Muscle of arm (tissue), 14 donors: ENCODE measurements around the gene MEF2C. TPM values are rescaled to one million over a fixed set of nuclear protein-coding genes. Genes with fewer than 3 reads are reported as not detected.
"Not testable (repeated sequence)": the region's sequence is repeated elsewhere in the genome, so short reads cannot be mapped to it uniquely, and the experiment has no call there.

Experiments
- DNase-seq: peaks from one replicate; pipeline ENCODE4 v3.0.0-alpha.2; 2013
- long read RNA-seq, 11 donors: transcript quantifications; one replicate each; lab custom pipeline, GENCODE V29; 2026
- polyA plus RNA-seq, 12 donors: library from polyadenylated mRNA; unstranded; fragments of 120-200 nt; gene quantifications; one replicate each; pipeline ENCODE4 v1.2.1, GENCODE V29; 2013; ENCODE audit not compliant: insufficient read length in 12 of 12

MEF2C gene
- polyA plus RNA-seq = 1,000 to 10,000 TPM in 1 of 12 donors, 100 to 1,000 TPM in 11; 422 to 1,086 (median 786) TPM
- long read RNA-seq, donor 1, partial matches to known transcripts = 0 of 3 reads
- long read RNA-seq, donor 1, other reads (novel, unspliced or antisense) = 0 of 3 reads
- long read RNA-seq, donor 2, full-length matches to known transcripts = 68 of 623 reads
- long read RNA-seq, donor 2, partial matches to known transcripts = 446 of 623 reads
- long read RNA-seq, donor 2, other reads (novel, unspliced or antisense) = 109 of 623 reads
- long read RNA-seq, donor 3, full-length matches to known transcripts = 26 of 137 reads
- long read RNA-seq, donor 3, partial matches to known transcripts = 90 of 137 reads
- long read RNA-seq, donor 3, other reads (novel, unspliced or antisense) = 21 of 137 reads
- long read RNA-seq, donor 4, full-length matches to known transcripts = 17 of 77 reads
- long read RNA-seq, donor 4, partial matches to known transcripts = 46 of 77 reads
- long read RNA-seq, donor 4, other reads (novel, unspliced or antisense) = 14 of 77 reads
- long read RNA-seq, donor 5, full-length matches to known transcripts = 69 of 427 reads
- long read RNA-seq, donor 5, partial matches to known transcripts = 254 of 427 reads
- long read RNA-seq, donor 5, other reads (novel, unspliced or antisense) = 104 of 427 reads
- long read RNA-seq, donor 6, full-length matches to known transcripts = 22 of 87 reads
- long read RNA-seq, donor 6, partial matches to known transcripts = 52 of 87 reads
- long read RNA-seq, donor 6, other reads (novel, unspliced or antisense) = 13 of 87 reads
- long read RNA-seq, donor 7, full-length matches to known transcripts = 18 of 170 reads
- long read RNA-seq, donor 7, partial matches to known transcripts = 120 of 170 reads
- long read RNA-seq, donor 7, other reads (novel, unspliced or antisense) = 32 of 170 reads
- long read RNA-seq, donor 8, full-length matches to known transcripts = 64 of 418 reads
- long read RNA-seq, donor 8, partial matches to known transcripts = 285 of 418 reads
- long read RNA-seq, donor 8, other reads (novel, unspliced or antisense) = 69 of 418 reads
- long read RNA-seq, donor 9, full-length matches to known transcripts = 15 of 119 reads
- long read RNA-seq, donor 9, partial matches to known transcripts = 83 of 119 reads
- long read RNA-seq, donor 9, other reads (novel, unspliced or antisense) = 21 of 119 reads
- long read RNA-seq, donor 10, full-length matches to known transcripts = 39 of 301 reads
- long read RNA-seq, donor 10, partial matches to known transcripts = 189 of 301 reads
- long read RNA-seq, donor 10, other reads (novel, unspliced or antisense) = 73 of 301 reads
- long read RNA-seq, donor 11, full-length matches to known transcripts = 52 of 375 reads
- long read RNA-seq, donor 11, partial matches to known transcripts = 279 of 375 reads
- long read RNA-seq, donor 11, other reads (novel, unspliced or antisense) = 44 of 375 reads

DNA sequence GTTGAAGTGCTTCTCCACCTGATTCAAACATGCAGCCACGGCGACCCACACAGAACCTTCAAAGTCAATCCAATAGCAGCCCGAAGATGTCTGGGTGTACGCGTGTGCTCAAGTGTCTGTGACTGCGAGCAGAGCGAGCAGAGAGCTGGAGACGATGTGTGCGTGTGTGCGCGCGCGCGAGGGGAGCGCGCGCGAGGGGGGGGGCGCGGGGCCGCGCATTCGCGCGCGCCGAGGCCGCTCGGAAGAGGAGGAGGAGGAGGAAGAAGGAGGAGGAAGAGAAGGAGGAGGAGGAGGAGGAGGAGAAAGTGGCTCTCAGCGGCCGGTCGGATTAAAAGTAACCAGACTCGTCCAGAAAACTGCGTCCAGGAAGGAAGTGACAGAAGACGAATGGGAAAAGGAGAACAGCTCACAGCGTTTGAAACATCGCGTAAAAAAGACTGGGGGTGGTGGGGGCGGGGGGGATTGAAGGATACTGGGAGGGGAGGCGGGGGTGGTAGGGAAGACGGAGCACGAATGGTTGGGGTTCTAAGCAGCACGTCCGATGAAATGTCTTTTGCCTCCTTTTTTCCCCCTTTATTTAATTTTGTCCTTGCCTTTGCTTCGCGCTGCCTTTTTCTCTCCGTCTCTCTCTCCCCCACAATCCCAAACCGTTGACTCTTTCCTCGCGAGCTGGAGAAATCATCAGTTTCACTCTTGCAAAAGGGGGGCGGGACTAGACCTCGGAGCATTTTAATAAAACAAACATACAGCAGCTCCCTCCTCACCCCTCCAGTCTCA lies at the start of gene MEF2C:
Gene MEF2C (minus strand): TSS at position 126 of the 777 bp plus-strand sequence. CDS start 59,396 bp downstream, outside the sequence.
- DNase-seq = peak; percentile 94

GRCh38 chr5:88932541-88932940 lies 49.6 kb upstream of the MEF2C start:
- no peak for DNase-seq

GRCh38 chr5:88930335-88930734 lies 47.4 kb upstream of the MEF2C start:
- no peak for DNase-seq

GRCh38 chr5:88929385-88929784 lies 46.4 kb upstream of the MEF2C start:
- no peak for DNase-seq

- no peak for DNase-seq
These were observed 43.8 kb upstream of the MEF2C start for GRCh38 chr5:88926774-88927173.

DNA sequence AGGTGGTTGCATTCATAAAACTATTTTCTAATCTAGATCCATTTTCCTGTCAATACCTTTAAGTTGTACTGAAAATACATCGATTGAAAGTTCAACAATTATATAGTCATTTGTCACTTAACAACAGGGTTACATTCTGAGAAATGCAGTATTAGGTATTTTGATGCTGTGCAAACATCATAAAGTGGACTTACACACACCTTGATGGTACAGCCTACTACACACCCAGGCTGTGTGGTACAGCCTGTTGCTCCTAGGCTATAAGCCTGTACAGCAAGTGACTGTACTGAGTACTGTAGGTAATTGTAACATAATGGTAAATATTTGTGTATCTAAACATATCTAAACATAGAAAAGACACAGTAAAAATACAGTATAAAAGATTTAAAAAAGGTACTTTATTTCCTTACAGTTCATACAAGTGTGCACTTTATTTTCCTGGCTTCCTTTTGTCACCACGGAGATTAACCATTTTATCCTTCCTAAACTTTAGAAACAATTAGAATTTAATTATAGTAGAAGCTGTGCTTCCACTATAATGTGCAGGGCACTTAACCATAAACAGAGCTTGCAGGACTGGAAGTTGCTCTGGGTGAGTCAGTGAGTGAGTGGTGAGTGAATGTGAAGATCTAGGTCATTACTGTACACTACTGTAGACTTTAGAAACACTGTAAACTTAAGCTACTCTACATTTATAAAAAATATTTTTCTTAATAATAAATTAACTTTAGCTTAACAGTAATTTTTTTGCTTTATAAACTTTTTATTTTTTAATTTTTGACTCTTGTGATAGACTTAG lies 42.9 kb upstream of the MEF2C start:
- DNase-seq = no peak

GRCh38 chr5:88924330-88924657 lies 41.3 kb upstream of the MEF2C start:
- DNase-seq = no peak

- no peak for DNase-seq
These were observed 40.8 kb upstream of the MEF2C start for GRCh38 chr5:88923623-88924329.

DNA sequence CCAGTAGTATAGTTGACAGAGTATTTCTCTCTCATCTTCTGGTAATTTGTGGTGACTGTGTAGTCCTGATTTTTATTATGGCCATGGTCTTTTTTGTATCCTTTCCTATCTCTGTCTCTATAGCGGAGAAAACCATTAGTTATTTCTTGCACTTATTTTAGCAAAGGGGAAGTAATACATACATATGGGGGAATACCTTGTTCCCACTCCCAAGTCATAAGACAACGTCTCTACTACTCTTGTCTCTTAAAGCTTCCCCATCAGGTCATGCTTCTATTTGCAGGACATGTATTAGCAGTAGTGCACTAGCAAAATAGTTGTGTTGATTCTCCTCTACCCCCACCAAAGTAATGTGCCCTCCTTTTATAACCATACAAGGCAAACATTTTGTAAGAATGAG lies 29.8 kb upstream of the MEF2C start:
- DNase-seq = not testable (repeated sequence)

- not testable (repeated sequence) for DNase-seq
These were observed 28.1 kb upstream of the MEF2C start for GRCh38 chr5:88911059-88911572.

DNA sequence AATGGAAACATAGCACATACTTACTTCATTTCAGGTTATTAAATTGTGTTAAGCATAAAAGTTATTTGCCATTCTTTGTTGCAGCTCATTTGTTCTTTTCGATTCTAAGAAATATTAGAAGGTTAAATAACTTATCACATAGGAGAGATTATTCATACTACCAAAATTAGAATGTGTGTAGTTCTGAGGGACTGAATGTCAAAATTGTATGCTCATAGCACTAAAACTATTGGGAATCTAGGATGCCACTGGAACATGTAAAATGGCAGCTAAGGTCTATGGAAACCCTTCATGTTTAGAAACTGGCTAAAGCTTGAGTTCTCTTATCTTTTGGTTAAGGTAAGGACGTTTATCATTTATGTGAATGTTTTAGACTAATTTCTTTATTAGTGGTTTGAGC lies 21.5 kb upstream of the MEF2C start:
- DNase-seq = not testable (repeated sequence)

DNA sequence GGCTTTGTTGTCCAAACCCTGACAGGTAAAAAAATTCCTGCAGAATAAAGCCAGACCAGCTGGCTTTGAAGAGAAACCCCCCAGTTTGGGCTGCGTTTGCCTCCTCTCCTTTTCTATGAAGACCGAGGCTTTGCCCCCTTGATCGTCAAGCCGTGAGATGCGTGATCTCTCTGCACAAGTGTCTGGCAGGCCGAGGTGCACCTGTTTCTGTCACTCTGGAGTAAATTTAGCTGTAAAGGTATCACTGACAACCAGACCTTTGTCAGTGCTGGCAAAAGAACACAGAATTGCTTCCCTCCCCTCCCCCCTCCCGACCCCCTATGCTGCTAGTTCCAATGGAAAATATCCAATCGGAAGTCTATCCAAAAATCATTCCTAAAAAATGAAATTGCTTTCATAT lies 21.0 kb upstream of the MEF2C start:
- DNase-seq = not testable (repeated sequence)

GRCh38 chr5:88901077-88901476 lies 18.1 kb upstream of the MEF2C start:
- not testable (repeated sequence) for DNase-seq

DNA sequence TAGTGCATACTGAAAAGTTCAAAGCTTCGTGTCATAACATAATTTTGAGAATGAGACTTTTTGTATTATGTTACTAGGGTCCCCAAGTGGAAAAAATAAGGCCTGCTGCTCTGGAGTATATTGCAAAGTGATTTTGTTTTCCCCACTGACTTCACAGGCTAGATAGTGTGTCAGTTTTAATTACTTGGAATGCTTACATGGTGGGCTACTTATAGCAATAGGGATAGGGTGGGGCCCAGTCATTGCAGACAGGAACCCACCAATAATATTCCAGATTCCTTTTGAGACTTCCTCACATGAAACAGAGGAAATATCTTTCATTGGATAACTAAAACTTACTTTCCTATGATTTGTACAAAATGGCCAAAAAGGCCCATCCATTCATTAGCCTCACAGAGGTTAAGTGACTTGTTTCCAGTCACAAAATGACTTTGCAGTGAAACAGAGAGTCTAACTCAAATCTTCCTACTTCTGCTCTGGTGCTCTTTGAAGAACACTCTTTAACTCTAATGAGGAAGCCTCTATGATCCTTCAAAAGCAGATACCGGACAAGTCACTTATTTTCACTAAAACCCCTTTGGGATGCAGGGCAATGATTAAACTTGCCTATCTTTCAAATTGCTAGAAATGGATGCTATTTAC lies 16.2 kb upstream of the MEF2C start:
- DNase-seq = no peak

DNA sequence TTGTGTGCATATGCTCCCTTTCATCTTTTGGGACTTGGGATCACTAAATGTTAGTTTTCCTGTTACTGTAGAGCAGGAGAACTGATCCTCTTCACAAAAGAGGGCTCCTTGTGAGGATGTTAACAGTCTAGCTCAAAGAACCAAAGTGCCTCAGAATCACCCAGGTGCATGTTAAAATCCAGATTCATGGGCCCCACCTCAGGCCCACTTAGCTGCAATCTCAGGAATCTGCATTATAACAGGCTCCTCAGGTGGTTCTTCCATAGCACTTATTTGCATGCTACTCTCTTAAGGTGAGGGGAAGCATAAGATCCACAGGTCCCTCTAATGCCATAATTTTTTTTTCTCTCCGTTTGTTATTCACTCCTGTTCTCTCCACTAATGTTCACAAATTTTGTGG lies 14.8 kb upstream of the MEF2C start:
- no peak for DNase-seq

GRCh38 chr5:88895681-88896501 lies 12.9 kb upstream of the MEF2C start:
- DNase-seq = no peak

DNA sequence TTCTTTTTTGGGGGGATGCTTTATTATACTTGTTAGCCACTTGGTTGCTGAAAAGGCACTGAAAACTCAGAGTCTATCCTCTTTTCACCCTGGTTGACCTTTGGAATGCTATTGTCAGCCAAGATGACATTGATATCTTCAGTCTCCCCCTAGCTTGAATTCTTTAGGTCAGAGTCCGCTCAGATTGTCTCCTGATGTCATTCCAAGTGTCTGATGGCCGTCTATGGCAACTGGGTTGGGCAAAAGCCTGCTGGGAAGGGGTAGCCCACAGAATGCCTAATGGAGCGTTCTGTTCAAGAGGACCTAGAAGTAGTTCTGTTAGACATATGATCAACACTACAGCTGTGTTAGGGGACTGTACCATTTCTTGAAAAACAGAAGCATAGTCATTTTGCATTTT lies 9.7 kb upstream of the MEF2C start:
- no peak for DNase-seq
